Activated gamma-delta T cell treated with anti-CD3 and anti-CD28 coated beads, Interleukin-2, amount 50 U/mL, for 16 hours (primary cell): ENCODE results near the gene BRAP.
"Not testable (repeated sequence)": the region's sequence is repeated elsewhere in the genome, so short reads cannot be mapped to it uniquely, and the experiment has no call there.

Source experiments
- DNase-seq: peaks from one replicate; pipeline ENCODE4 v3.0.0-alpha.2; 2020; ENCODE audit warnings: low read depth

BRAP gene

GRCh38 chr12:111685811-111686573 lies at the start of gene BRAP, which contains the start of gene ACAD10:
Gene BRAP, minus strand, starts transcription at chr12:111685956. Its CDS starts 164 bp downstream, at chr12:111685792.
Gene ACAD10, plus strand, starts transcription at chr12:111686053. Its CDS starts 6,657 bp downstream, at chr12:111692710.
- peak; percentile 89 for DNase-seq

- no peak for DNase-seq
Observed at GRCh38 chr12:111733340-111733915, 47.7 kb upstream of the BRAP start.

GRCh38 chr12:111732786-111733185 lies 47.0 kb upstream of the BRAP start:
- DNase-seq: no peak

GRCh38 chr12:111730420-111730819 lies 44.7 kb upstream of the BRAP start:
- no peak for DNase-seq

GRCh38 chr12:111728795-111729194 lies 43.0 kb upstream of the BRAP start:
- DNase-seq: no peak

- not testable (repeated sequence) for DNase-seq
Observed at GRCh38 chr12:111723646-111724360, 38.0 kb upstream of the BRAP start.

- DNase-seq: no peak
Observed at GRCh38 chr12:111720457-111720856, 34.7 kb upstream of the BRAP start.

GRCh38 chr12:111719316-111719715 lies 33.6 kb upstream of the BRAP start:
- not testable (repeated sequence) for DNase-seq

GRCh38 chr12:111715279-111715678 lies 29.5 kb upstream of the BRAP start:
- DNase-seq: no peak

- no peak for DNase-seq
Observed at GRCh38 chr12:111706145-111706544, 20.4 kb upstream of the BRAP start.

GRCh38 chr12:111705672-111706071 lies 19.9 kb upstream of the BRAP start:
- no peak for DNase-seq

- no peak for DNase-seq
Observed at GRCh38 chr12:111699962-111700361, 14.2 kb upstream of the BRAP start.

GRCh38 chr12:111693818-111694217 lies 8.1 kb upstream of the BRAP start:
- no peak for DNase-seq

GRCh38 chr12:111692575-111693210 lies 6.9 kb upstream of the BRAP start:
- DNase-seq: no peak

GRCh38 chr12:111691262-111691661 lies 5.5 kb upstream of the BRAP start:
- no peak for DNase-seq

- DNase-seq: no peak
Observed at GRCh38 chr12:111687952-111688351, 2.2 kb upstream of the BRAP start.

GRCh38 chr12:111687255-111687654 lies 1.5 kb upstream of the BRAP start:
- DNase-seq: no peak

- no peak for DNase-seq
Observed at GRCh38 chr12:111686574-111687105, 884 bp upstream of the BRAP start.

- peak; percentile 1 for DNase-seq
Observed at GRCh38 chr12:111685322-111685810, 390 bp downstream of the BRAP start.

- not testable (repeated sequence) for DNase-seq
Observed at GRCh38 chr12:111684485-111685198, 1.1 kb downstream of the BRAP start.

- no peak for DNase-seq
Observed at GRCh38 chr12:111677186-111677585, 8.6 kb downstream of the BRAP start.
